ENCODE results near the gene NPBWR2.

- TF ChIP-seq, protein P1, sequence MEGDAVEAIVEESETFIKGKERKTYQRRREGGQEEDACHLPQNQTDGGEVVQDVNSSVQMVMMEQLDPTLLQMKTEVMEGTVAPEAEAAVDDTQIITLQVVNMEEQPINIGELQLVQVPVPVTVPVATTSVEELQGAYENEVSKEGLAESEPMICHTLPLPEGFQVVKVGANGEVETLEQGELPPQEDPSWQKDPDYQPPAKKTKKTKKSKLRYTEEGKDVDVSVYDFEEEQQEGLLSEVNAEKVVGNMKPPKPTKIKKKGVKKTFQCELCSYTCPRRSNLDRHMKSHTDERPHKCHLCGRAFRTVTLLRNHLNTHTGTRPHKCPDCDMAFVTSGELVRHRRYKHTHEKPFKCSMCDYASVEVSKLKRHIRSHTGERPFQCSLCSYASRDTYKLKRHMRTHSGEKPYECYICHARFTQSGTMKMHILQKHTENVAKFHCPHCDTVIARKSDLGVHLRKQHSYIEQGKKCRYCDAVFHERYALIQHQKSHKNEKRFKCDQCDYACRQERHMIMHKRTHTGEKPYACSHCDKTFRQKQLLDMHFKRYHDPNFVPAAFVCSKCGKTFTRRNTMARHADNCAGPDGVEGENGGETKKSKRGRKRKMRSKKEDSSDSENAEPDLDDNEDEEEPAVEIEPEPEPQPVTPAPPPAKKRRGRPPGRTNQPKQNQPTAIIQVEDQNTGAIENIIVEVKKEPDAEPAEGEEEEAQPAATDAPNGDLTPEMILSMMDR (IDR thresholded peaks at IDR 0.05), result no peak
- no peak for TF ChIP-seq POLR2A (IDR thresholded peaks at IDR 0.05)
Measured at GRCh38 chr20:64108731-64109681, 1.6 kb upstream of the NPBWR2 start.
